ENCODE data around the gene SLC6A3. TPM values are rescaled to one million over a fixed set of nuclear protein-coding genes. Genes with fewer than 3 reads are reported as not detected.

The SLC6A3 gene
- total and polyA plus RNA-seq, 12 donors: 0.04 to 0.19 (median 0.18) TPM; not detected in 9

GRCh38 chr5:1490376-1490775 is 45.1 kb upstream of the SLC6A3 start:
- H3K9me3 ChIP-seq: no peaks in the 10 kb centered on the region
- peaks cover 0 to 97% (median 14%) of the 10 kb centered on the region in 9 donors for H3K36me3 ChIP-seq
- no peak for DNase-seq
- no peak for TF ChIP-seq CTCF (IDR thresholded peaks at IDR 0.05)
- H3K4me3 ChIP-seq: no peak overlapping the region
- intact Hi-C loops (cut with DNase I): no loop called here
- H3K27me3 ChIP-seq: no peaks in the 10 kb centered on the region
- 84 to 93% methylated on average over 12 of the region's 12 CpGs for whole genome bisulfite sequencing, 2 donors
- H3K4me1 ChIP-seq: peaks cover 0 to 21% (median 0%) of the 10 kb centered on the region in 9 donors
- ATAC-seq: peak in 1 of 8 donors; percentile 29
- peak overlapping the region in 1 of 10 donors; percentile 51 for H3K27ac ChIP-seq

- TF ChIP-seq CTCF (IDR thresholded peaks at IDR 0.05): no peak
- Histone ChIP-seq H3K9me3 (no peaks in the 10 kb centered on the region), H3K27ac (peak overlapping the region in 1 of 10 donors; percentile 51), H3K4me1 (peaks cover 0 to 16% (median 0%) of the 10 kb centered on the region in 9 donors), H3K36me3 (peaks cover 0 to 100% (median 14%) of the 10 kb centered on the region in 9 donors), H3K27me3 (no peaks in the 10 kb centered on the region), H3K4me3 (no peak overlapping the region)
- ATAC-seq (no peak), DNase-seq (no peak)
- 95 to 96% methylated on average over 18 of the region's 18 CpGs for WGBS, 2 donors
- intact Hi-C loops (cut with DNase I): no loop called here
Measured at GRCh38 chr5:1489754-1490153, 44.5 kb upstream of the SLC6A3 start.

- intact Hi-C loops (cut with DNase I): no loop called here
- WGBS, 2 donors: 84 to 85% methylated on average over 14 of the region's 14 CpGs
- Histone ChIP-seq H3K27me3 (no peaks in the 10 kb centered on the region), H3K9me3 (no peaks in the 10 kb centered on the region), H3K4me1 (peaks cover 0 to 16% (median 0%) of the 10 kb centered on the region in 9 donors), H3K36me3 (peaks cover 0 to 99% (median 14%) of the 10 kb centered on the region in 9 donors), H3K27ac (peak overlapping the region in 1 of 10 donors; percentile 51), H3K4me3 (no peak overlapping the region)
- ATAC-seq (peak in 1 of 8 donors; percentile 43), DNase-seq (no peak)
- TF ChIP-seq CTCF (IDR thresholded peaks at IDR 0.05): no peak
Measured at GRCh38 chr5:1488882-1489680, 43.8 kb upstream of the SLC6A3 start.

GRCh38 chr5:1487079-1487764 is 42.0 kb upstream of the SLC6A3 start:
- Histone ChIP-seq H3K27ac (no peak overlapping the region), H3K4me3 (no peak overlapping the region), H3K4me1 (peaks cover 0 to 16% (median 0%) of the 10 kb centered on the region in 9 donors), H3K9me3 (no peaks in the 10 kb centered on the region), H3K27me3 (no peaks in the 10 kb centered on the region), H3K36me3 (peaks cover 0 to 89% (median 9%) of the 10 kb centered on the region in 9 donors)
- no peak for TF ChIP-seq CTCF (IDR thresholded peaks at IDR 0.05)
- WGBS, 2 donors: 93 to 95% methylated on average over 27 of the region's 27 CpGs
- DNase-seq (no peak), ATAC-seq (no peak)
- intact Hi-C loops (cut with DNase I): no loop called here
